GM12873 (cell line): ENCODE data around the gene CCR5AS.

Experiments
- TF ChIP-seq, protein P1 (sequence below): IDR thresholded peaks from 2 replicates; pipeline ENCODE4 v1.5.1; 2012; ENCODE audit warnings: low read depth, mild to moderate bottlenecking, moderate library complexity, low read length, control low read depth; ENCODE audit not compliant: insufficient read depth; ENCODE audit errors: missing control alignments

Gene CCR5AS

DNA sequence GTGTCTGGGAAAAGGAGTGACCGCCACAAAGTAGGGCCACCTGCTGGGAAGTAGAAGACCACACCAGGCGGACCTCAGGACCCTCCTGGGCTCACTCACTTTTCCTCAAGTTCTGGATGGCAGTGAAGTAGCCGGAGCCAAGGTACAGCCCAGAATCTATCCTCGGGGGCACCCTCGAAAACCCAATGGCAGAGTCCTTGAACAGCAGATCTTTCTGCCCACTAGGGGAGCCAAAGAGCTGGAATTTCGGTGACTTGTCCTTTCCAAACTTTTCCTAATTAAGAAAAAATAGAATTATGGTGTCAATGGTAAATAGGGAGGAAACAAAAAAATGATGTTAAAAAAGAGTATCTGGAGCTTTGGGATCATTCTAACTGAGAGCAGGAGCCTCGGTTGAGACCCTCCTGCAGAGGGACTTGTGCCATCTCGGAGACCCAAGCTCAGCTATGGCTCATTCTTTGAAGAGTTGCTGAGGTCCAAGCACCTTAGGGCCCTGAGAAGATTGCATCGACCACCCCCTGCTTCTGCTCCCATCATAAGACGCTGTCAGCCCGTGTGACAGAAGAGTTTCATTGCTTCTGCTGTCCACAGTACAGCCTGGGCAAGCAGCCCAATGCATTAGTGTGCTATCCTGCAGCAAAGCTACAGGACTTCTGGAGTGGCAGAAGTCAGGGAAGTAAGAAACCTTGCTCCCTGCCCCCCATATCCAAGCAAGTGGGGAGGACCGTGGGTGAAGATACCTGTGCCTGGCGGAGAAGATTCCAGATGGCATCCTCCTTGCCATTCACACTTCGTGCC, 43.1 kb upstream of the CCR5AS start:
- TF ChIP-seq, protein P1, sequence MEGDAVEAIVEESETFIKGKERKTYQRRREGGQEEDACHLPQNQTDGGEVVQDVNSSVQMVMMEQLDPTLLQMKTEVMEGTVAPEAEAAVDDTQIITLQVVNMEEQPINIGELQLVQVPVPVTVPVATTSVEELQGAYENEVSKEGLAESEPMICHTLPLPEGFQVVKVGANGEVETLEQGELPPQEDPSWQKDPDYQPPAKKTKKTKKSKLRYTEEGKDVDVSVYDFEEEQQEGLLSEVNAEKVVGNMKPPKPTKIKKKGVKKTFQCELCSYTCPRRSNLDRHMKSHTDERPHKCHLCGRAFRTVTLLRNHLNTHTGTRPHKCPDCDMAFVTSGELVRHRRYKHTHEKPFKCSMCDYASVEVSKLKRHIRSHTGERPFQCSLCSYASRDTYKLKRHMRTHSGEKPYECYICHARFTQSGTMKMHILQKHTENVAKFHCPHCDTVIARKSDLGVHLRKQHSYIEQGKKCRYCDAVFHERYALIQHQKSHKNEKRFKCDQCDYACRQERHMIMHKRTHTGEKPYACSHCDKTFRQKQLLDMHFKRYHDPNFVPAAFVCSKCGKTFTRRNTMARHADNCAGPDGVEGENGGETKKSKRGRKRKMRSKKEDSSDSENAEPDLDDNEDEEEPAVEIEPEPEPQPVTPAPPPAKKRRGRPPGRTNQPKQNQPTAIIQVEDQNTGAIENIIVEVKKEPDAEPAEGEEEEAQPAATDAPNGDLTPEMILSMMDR = peak; percentile 68

GRCh38 chr3:46448721-46449120, 41.9 kb upstream of the CCR5AS start:
- TF ChIP-seq, protein P1 = no peak

DNA sequence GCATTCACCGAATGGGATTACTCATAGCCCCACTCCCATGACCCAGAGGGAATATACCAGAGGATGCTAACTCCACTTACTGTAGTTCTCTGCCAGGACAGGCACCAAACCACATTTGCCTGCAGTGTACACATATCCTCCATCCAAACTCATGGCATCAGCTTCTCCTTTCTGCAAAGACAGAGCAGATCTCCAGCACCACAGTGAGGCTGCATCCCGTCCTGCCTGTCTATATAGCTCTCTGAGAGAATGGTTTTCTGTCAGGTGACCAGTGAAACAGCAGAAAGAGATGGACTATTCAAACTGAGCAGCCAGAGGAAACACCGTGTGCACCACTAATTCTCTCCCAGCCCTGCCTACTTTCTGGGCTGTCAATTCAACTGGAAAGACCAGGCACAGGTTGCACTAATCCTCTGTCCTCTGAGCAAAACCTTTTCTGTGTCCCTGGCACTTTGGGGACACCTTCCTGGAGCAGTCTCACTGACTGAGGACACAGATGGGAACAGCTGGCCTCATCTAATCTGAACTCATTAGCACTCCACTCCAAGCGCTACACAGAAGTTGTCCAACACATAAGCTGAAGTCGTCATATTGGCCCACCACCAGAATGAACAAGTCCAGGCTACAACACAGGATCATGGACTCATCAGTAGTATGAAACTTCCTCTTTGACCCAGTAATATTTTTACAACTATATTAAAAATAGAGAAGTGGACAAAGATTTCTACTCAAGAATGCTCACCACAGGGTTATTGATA, 40.5 kb upstream of the CCR5AS start:
- TF ChIP-seq, protein P1 = no peak

GRCh38 chr3:46442576-46443530, 36.0 kb upstream of the CCR5AS start:
- TF ChIP-seq, protein P1 = no peak

GRCh38 chr3:46440531-46441294, 33.8 kb upstream of the CCR5AS start:
- TF ChIP-seq, protein P1 = no peak

DNA sequence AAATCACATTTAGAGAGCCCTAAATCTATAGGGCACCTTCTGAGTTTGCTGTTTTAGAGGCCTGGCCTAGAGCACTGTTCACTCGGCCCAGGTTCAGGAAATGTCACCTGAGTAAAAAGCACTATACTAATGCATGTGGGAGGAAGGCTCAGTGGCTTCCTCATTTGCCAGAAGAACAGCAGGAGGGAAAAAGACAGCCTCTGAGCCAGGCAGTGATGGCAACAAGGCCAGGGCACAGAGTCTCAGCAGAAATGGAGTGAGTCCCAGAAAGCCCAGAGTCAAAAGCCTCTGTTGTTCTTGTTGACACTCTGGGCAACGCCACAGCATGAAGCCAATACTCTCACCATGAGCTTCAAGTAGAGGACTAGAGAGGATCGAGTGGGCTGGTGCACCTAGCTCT, 32.0 kb upstream of the CCR5AS start:
- TF ChIP-seq, protein P1 = no peak
